K562 (cell line): ENCODE data around the gene PRKG1. TPM values are rescaled to one million over a fixed set of nuclear protein-coding genes. Genes with fewer than 3 reads are reported as not detected.

Experiments
- ATAC-seq: fragments of 200-7000 bp; cut with Tn5 transposase; 3 replicates; pipeline ENCODE4 v1.9.1; 2020; ENCODE audit warnings: moderate library complexity
- BruUV-seq: library from RNA; stranded (reverse); fragments of 400-500 nt; replicated peaks from 2 replicates; lab custom pipeline; 2021; lab: Mats Ljungman, UMichigan
- CTCF ChIA-PET: fragments of 300-600 bp; formaldehyde crosslinking; extraction: SDS; loops from one replicate; lab custom pipeline; 2021; ENCODE audit warnings: low intra/inter-chr PET ratio; lab: Yijun Ruan, JAX
- POLR2A ChIA-PET: fragments of 300-600, 350-650 bp; sonication (Branson Sonifier 250); formaldehyde crosslinking; extraction: SDS; loops from one replicate; lab custom pipeline; 2021; ENCODE audit warnings: antibody characterized with exemption, inconsistent platforms; lab: Yijun Ruan, JAX
- DNase-seq, 4 experiments: peaks; one replicate each; pipeline versions ENCODE4 v3.0.0 to v3.0.0-alpha.2; 2011 to 2018; ENCODE audit warnings: low spot score in 3 of 4, mixed read lengths in 3 of 4; ENCODE audit errors: extremely low read depth in 1 of 4
- FAIRE-seq: peaks from 2 replicates; lab custom pipeline; 2011; peaks lifted over from hg19 to GRCh38; lab: Jason Lieb, UNC
- H2AFZ ChIP-seq: 2 replicates; pipeline ENCODE4 v1.6.0; 2011; ENCODE audit warnings: low read depth, low read length, control low read depth, inconsistent platforms
- H3K27ac ChIP-seq: fragments of 200-600 bp; 3 replicates; pipeline ENCODE4 v1.8.0; 2011; ENCODE audit warnings: low read depth, mild to moderate bottlenecking, control low read depth, inconsistent platforms, low read length, moderate library complexity, mixed read lengths; ENCODE audit errors: extremely low read depth
- H3K27me3 ChIP-seq, 2 experiments: fragments of 300-600 bp in 1 of 2; 2 replicates in 1 of 2; 3 replicates in 1 of 2; pipeline versions ENCODE4 v1.6.0 to v1.8.0; 2011; ENCODE audit warnings: inconsistent platforms in 2 of 2, low read length in 2 of 2, mild to moderate bottlenecking in 1 of 2, mixed read lengths in 1 of 2, moderate library complexity in 1 of 2; ENCODE audit not compliant: control insufficient read depth in 2 of 2, insufficient read depth in 2 of 2
- H3K36me3 ChIP-seq: fragments of 300-600 bp; 3 replicates; pipeline ENCODE4 v1.8.0; 2011; ENCODE audit warnings: mild to moderate bottlenecking, low read length, inconsistent platforms; ENCODE audit not compliant: control insufficient read depth, insufficient read depth
- H3K4me1 ChIP-seq, 2 experiments: fragments of 200-600 bp in 1 of 2; replicated peaks in 1 of 2; 2 replicates in 1 of 2; 3 replicates in 1 of 2; pipeline versions ENCODE4 v1.5.1 to v1.8.0; 2011; ENCODE audit warnings: inconsistent platforms in 2 of 2, low read length in 2 of 2, mild to moderate bottlenecking in 1 of 2, mixed read lengths in 1 of 2, moderate library complexity in 1 of 2; ENCODE audit not compliant: control insufficient read depth in 2 of 2, insufficient read depth in 2 of 2
- H3K4me2 ChIP-seq: 2 replicates; pipeline ENCODE4 v1.6.1; 2011; ENCODE audit warnings: low read length, control low read depth, inconsistent platforms, mixed read lengths; ENCODE audit not compliant: insufficient read depth
- H3K4me3 ChIP-seq: fragments of 200-600 bp; sonication (generic), shearing (Covaris generic); 2 replicates; pipeline ENCODE4 v1.5.1; 2016; ENCODE audit warnings: control low read depth, inconsistent platforms
- H3K79me2 ChIP-seq: fragments of 200-600 bp; 3 replicates; pipeline ENCODE4 v1.8.0; 2011; ENCODE audit warnings: low read length, inconsistent platforms; ENCODE audit not compliant: control insufficient read depth, insufficient read depth
- H3K9ac ChIP-seq, 2 experiments: 2 replicates each; pipeline versions ENCODE4 v1.6.0 to v1.6.1; 2011; ENCODE audit warnings: low read depth in 2 of 2, low read length in 2 of 2, control low read depth in 1 of 2, inconsistent platforms in 1 of 2, mild to moderate bottlenecking in 1 of 2, mixed read lengths in 1 of 2; ENCODE audit not compliant: insufficient read depth in 1 of 2
- H3K9me1 ChIP-seq: one replicate; pipeline ENCODE4 v1.6.0; 2011; ENCODE audit warnings: inconsistent platforms, mild to moderate bottlenecking, low read length, moderate library complexity; ENCODE audit not compliant: control insufficient read depth, insufficient read depth
- H3K9me3 ChIP-seq: replicated peaks from 2 replicates; pipeline ENCODE4 v1.5.1; 2011; ENCODE audit warnings: low read depth, low read length, inconsistent platforms; ENCODE audit not compliant: control insufficient read depth, insufficient read depth
- H4K20me1 ChIP-seq: replicated peaks from 2 replicates; pipeline ENCODE4 v1.6.1; 2011; ENCODE audit warnings: low read length, inconsistent platforms, mixed read lengths; ENCODE audit not compliant: control insufficient read depth, insufficient read depth
- ARID3B ChIP-seq: fragments of 250-450 bp; sonication (Bioruptor Pico); IDR thresholded peaks from 2 replicates; pipeline ENCODE4 v1.4.0; 2020; ENCODE audit warnings: borderline replicate concordance
- CSDE1 ChIP-seq, 2 experiments: fragments of 450-650 bp; IDR thresholded peaks; 2 replicates each; pipeline ENCODE4 v1.6.1; 2016; ENCODE audit warnings: mild to moderate bottlenecking in 1 of 2
- FOXK1 ChIP-seq: sonication (generic); formaldehyde crosslinking; IDR thresholded peaks from 2 replicates; pipeline ENCODE4 v1.8.0; 2022; ENCODE audit warnings: missing genetic modification reagents, mild to moderate bottlenecking, borderline replicate concordance
- FOXM1 ChIP-seq, 2 experiments: fragments of 450-650 bp in 1 of 2; sonication (generic) in 1 of 2; formaldehyde crosslinking in 1 of 2; IDR thresholded peaks; 2 replicates each; pipeline versions ENCODE4 v1.6.1 to v1.9.0; 2017 to 2022; ENCODE audit warnings: low read depth in 2 of 2, mild to moderate bottlenecking in 2 of 2, missing genetic modification reagents in 1 of 2, moderate library complexity in 1 of 2
- HDAC1 ChIP-seq, 2 experiments: fragments of 450-650 bp; IDR thresholded peaks; 2 replicates each; pipeline ENCODE4 v1.6.1; 2016 to 2017; ENCODE audit warnings: inconsistent platforms in 1 of 2, mild to moderate bottlenecking in 1 of 2, moderate library complexity in 1 of 2
- HDAC2 ChIP-seq: fragments of 450-650 bp; IDR thresholded peaks from 2 replicates; pipeline ENCODE4 v1.6.1; 2016; ENCODE audit warnings: mild to moderate bottlenecking
- HMG20B ChIP-seq: fragments of 250-450 bp; sonication (Bioruptor Pico); IDR thresholded peaks from 2 replicates; pipeline ENCODE4 v1.5.0; 2021; ENCODE audit warnings: mild to moderate bottlenecking
- MAZ ChIP-seq, 2 experiments: fragments of 450-650 bp in 1 of 2; sonication (generic) in 1 of 2; formaldehyde crosslinking; IDR thresholded peaks in 1 of 2; conservative IDR thresholded peaks in 1 of 2; 2 replicates each; pipeline versions ENCODE4 v1.4.0 to v1.5.0; 2020; ENCODE audit warnings: mild to moderate bottlenecking in 1 of 2, missing genetic modification reagents in 1 of 2
- MEIS2 ChIP-seq: fragments of 450-650 bp; IDR thresholded peaks from 2 replicates; pipeline ENCODE4 v1.6.1; 2014; ENCODE audit warnings: mild to moderate bottlenecking; ENCODE audit not compliant: partially characterized antibody
- POLR3A ChIP-seq: IDR thresholded peaks from 2 replicates; pipeline ENCODE4 v1.6.1; 2011; ENCODE audit warnings: borderline replicate concordance, mild to moderate bottlenecking, moderate library complexity; ENCODE audit not compliant: insufficient read length, insufficient read depth; ENCODE audit errors: extremely low read depth
- PREB ChIP-seq: sonication (generic); formaldehyde crosslinking; IDR thresholded peaks from 2 replicates; pipeline ENCODE4 v1.8.1; 2023; ENCODE audit warnings: mild to moderate bottlenecking, missing genetic modification reagents
- SMAD3 ChIP-seq: fragments of 450-650 bp; formaldehyde crosslinking; conservative IDR thresholded peaks from 2 replicates; pipeline ENCODE4 v1.4.0; 2020; ENCODE audit warnings: mild to moderate bottlenecking
- SUPT5H ChIP-seq: fragments of 450-650 bp; IDR thresholded peaks from 2 replicates; pipeline ENCODE4 v1.6.1; 2016
- WHSC1 ChIP-seq: IDR thresholded peaks from one replicate; pipeline ENCODE4 v1.6.1; 2012; ENCODE audit warnings: low read length, control low read depth, inconsistent platforms
- XRCC3 ChIP-seq: fragments of 450-650 bp; IDR thresholded peaks from 2 replicates; pipeline ENCODE4 v1.6.1; 2017; ENCODE audit warnings: mild to moderate bottlenecking, moderate library complexity
- ZNF316 ChIP-seq: fragments of 450-650 bp; IDR thresholded peaks from 2 replicates; pipeline ENCODE4 v1.6.1; 2016
- WGBS: fragments of 100-300 bp; shearing (Covaris generic); methylation state at CpG from one replicate; pipeline ENCODE4 v1.1.6; 2016; ENCODE audit warnings: low coverage, mixed read lengths; ENCODE audit not compliant: insufficient coverage; ENCODE audit errors: missing lambda C conversion rate; 5-methylcytosine and 5-hydroxymethylcytosine counted together
- in situ Hi-C: fragments of 300-500 bp; cut with MboI; formaldehyde crosslinking; loops from 4 replicates; pipeline ENCODE4 v1.15.0; 2018; ENCODE audit warnings: inconsistent platforms, mixed read lengths
- intact Hi-C: fragments of 100-400 bp; cut with micrococcal nuclease; formaldehyde crosslinking; loops from 2 replicates; pipeline ENCODE4 v1.14.2; 2022
- polyA plus RNA-seq, 8 experiments: library from polyadenylated mRNA; depleted of rRNA in 4 of 8; stranded (reverse) in 5 of 8; unstranded in 3 of 8; fragments of >200 nt; fragmentation: Nextera tagmentation in 2 of 8; fragmentation: Illumina TruSeq in 1 of 8; extraction: Ambion mirVana in 2 of 8; extraction: Trizol in 1 of 8; gene quantifications; 2 replicates each; pipeline versions ENCODE4 v1.2.1 to v1.2.3, GENCODE V29; 2011 to 2014; ENCODE audit warnings: inconsistent platforms in 1 of 8, missing spikeins in 1 of 8
- total RNA-seq, 7 experiments: library from RNA; depleted of rRNA in 6 of 7; stranded (reverse); fragments of >200 nt in 6 of 7; fragmentation: Illumina TruSeq in 2 of 7; extraction: Trizol in 2 of 7; gene quantifications; 2 replicates each; pipeline versions ENCODE4 v1.2.1 to v1.2.3, GENCODE V29; 2011 to 2021; ENCODE audit warnings: low replicate concordance in 1 of 7

The PRKG1 gene
- total and polyA plus RNA-seq, 9 of the 15 experiments (the other 6 are each of a cell fraction or from before 2014, with no cell fraction given), result 0.22 TPM; not detected in 8

- ATAC-seq (no peak), FAIRE-seq (no peak), DNase-seq (no peak)
- POLR2A ChIA-PET, result no interaction called here
- no peak for TF ChIP-seq FOXK1 (CRISPR knock-in tag)
- no peak for TF ChIP-seq SMAD3
- no peak for TF ChIP-seq XRCC3
- TF ChIP-seq ZNF316, result peak; percentile 49; the same call in 1 of the 2 replicates
- no peak overlapping the region for H3K4me3 ChIP-seq
- no peak overlapping the region for H2AFZ ChIP-seq
- in situ Hi-C loops (no loop called here), intact Hi-C loops (no loop called here)
- no peak overlapping the region for H3K27ac ChIP-seq
- BruUV-seq, result no TSS peak
- no peaks in the 10 kb centered on the region for H3K9me1 ChIP-seq
- CTCF ChIA-PET, result no interaction called here
- no peaks in the 10 kb centered on the region for H3K9me3 ChIP-seq
- no peaks in the 10 kb centered on the region for H3K79me2 ChIP-seq
- no peaks in the 10 kb centered on the region for H4K20me1 ChIP-seq
- H3K4me2 ChIP-seq, result no peak overlapping the region
- H3K27me3 ChIP-seq, result no peaks in the 10 kb centered on the region
- no peaks in the 10 kb centered on the region for H3K36me3 ChIP-seq
- 9% methylated on average over 1 of the region's 1 CpG for WGBS
- H3K4me1 ChIP-seq, result no peaks in the 10 kb centered on the region
- H3K9ac ChIP-seq, result no peak overlapping the region
These were observed 658.8 kb downstream of the PRKG1 start for GRCh38 chr10:51733057-51733456.

GRCh38 chr10:51743146-51743545 is 668.9 kb downstream of the PRKG1 start:
- H3K27me3 ChIP-seq, result no peaks in the 10 kb centered on the region
- no peaks in the 10 kb centered on the region for H3K79me2 ChIP-seq
- intact Hi-C loops (no loop called here), in situ Hi-C loops (no loop called here)
- H3K27ac ChIP-seq, result no peak overlapping the region
- H3K9me3 ChIP-seq, result no peaks in the 10 kb centered on the region
- CTCF ChIA-PET, result no interaction called here
- no peak overlapping the region for H2AFZ ChIP-seq
- no peaks in the 10 kb centered on the region for H3K9me1 ChIP-seq
- no peaks in the 10 kb centered on the region for H4K20me1 ChIP-seq
- no peaks in the 10 kb centered on the region for H3K36me3 ChIP-seq
- no peak overlapping the region for H3K4me2 ChIP-seq
- no peak for DNase-seq
- 0% methylated on average over 6 of the region's 6 CpGs for WGBS
- no peak for FAIRE-seq
- H3K9ac ChIP-seq, result no peak overlapping the region
- POLR2A ChIA-PET, result no interaction called here
- BruUV-seq, result no TSS peak
- ATAC-seq, result no peak
- no peak overlapping the region for H3K4me3 ChIP-seq
- no peaks in the 10 kb centered on the region for H3K4me1 ChIP-seq
- TF ChIP-seq CSDE1 (IDR thresholded peaks at IDR 0.05) (no peak), HDAC1 (IDR thresholded peaks at IDR 0.05) (no peak), POLR3A (no peak), HDAC2 (no peak), MEIS2 (no peak), MAZ (CRISPR knock-in tag; conservative IDR thresholded peaks at IDR 0.05 in 1 of 2, IDR thresholded peaks at IDR 0.05 in 1 of 2) (no peak), SUPT5H (no peak), FOXM1 (IDR thresholded peaks at IDR 0.05; ENCODE audit: low read depth) (no peak), FOXM1 (CRISPR knock-in tag; IDR thresholded peaks at IDR 0.05; ENCODE audit: low read depth) (no peak), HMG20B (CRISPR knock-in tag) (no peak), ARID3B (CRISPR knock-in tag) (no peak), WHSC1 (no peak), PREB (CRISPR knock-in tag) (no peak)
